GM23338 (cell line): ENCODE measurements around the gene RARG.

Experiments
- EZH2phosphoT487 ChIP-seq: fragments of 200-600 bp; sonication (generic); IDR thresholded peaks from one replicate; pipeline ENCODE4 v1.8.1; 2018; ENCODE audit warnings: antibody characterized with exemption; ENCODE audit not compliant: unreplicated experiment
- POLR2AphosphoS5 ChIP-seq: IDR thresholded peaks from 2 replicates; pipeline ENCODE4 v1.6.1; 2016; ENCODE audit warnings: antibody characterized with exemption, low read depth
- ZNF114 ChIP-seq: fragments of 250-450 bp; sonication (Bioruptor Pico); IDR thresholded peaks from 2 replicates; pipeline ENCODE4 v1.5.0; 2020; ENCODE audit warnings: mild to moderate bottlenecking, moderate library complexity

GRCh38 chr12:53222806-53223261 lies 9.2 kb downstream of the RARG start:
- TF ChIP-seq POLR2AphosphoS5 (no peak), EZH2phosphoT487 (no peak), ZNF114 (CRISPR knock-in tag) (no peak)
